HUDEP-2 (cell line): Measurements from ENCODE around the gene CFAP91.
"Not testable (repeated sequence)": the region's sequence is repeated elsewhere in the genome, so short reads cannot be mapped to it uniquely, and the experiment has no call there.

ENCODE experiments used
- DNase-seq, 76 experiments: peaks; one replicate each; lab custom pipeline; 2025; ENCODE audit not compliant: unreplicated experiment in 76 of 76; lab: John Stamatoyannopoulos, UW

CFAP91 gene

GRCh38 chr3:119676771-119677640 is 25.8 kb upstream of the CFAP91 start, which contains the start of gene COX17:
Gene COX17 (minus strand): TSS chr3:119677406. CDS start chr3:119677310, 96 bp downstream.
- DNase-seq, result peak; percentile 24 to 96 (median 88)

GRCh38 chr3:119677641-119677934 is 25.2 kb upstream of the CFAP91 start:
- DNase-seq, result no peak

GRCh38 chr3:119678209-119678608 is 24.6 kb upstream of the CFAP91 start:
- not testable (repeated sequence) for DNase-seq

- DNase-seq, result peak in 9 of 76 experiments; percentile 3 to 41 (median 8)
Measured at GRCh38 chr3:119679874-119680273, 22.9 kb upstream of the CFAP91 start.

GRCh38 chr3:119681279-119681678 is 21.5 kb upstream of the CFAP91 start:
- peak in 11 of 76 experiments; percentile 0 to 23 (median 8) for DNase-seq

- no peak for DNase-seq
Measured at GRCh38 chr3:119683421-119683820, 19.4 kb upstream of the CFAP91 start.

- peak in 2 of 76 experiments; percentile 5 to 7 for DNase-seq
Measured at GRCh38 chr3:119690043-119690656, 12.7 kb upstream of the CFAP91 start.

- peak in 3 of 76 experiments; percentile 1 to 14 (median 6) for DNase-seq
Measured at GRCh38 chr3:119695480-119695879, 7.3 kb upstream of the CFAP91 start.

GRCh38 chr3:119697394-119697793 is 5.4 kb upstream of the CFAP91 start:
- DNase-seq, result no peak

GRCh38 chr3:119700269-119700919 is 2.4 kb upstream of the CFAP91 start:
- no peak for DNase-seq

GRCh38 chr3:119700920-119701734 is 1.7 kb upstream of the CFAP91 start:
- DNase-seq, result no peak

GRCh38 chr3:119703820-119704531 is 1.2 kb downstream of the CFAP91 start:
- no peak for DNase-seq

GRCh38 chr3:119715105-119715504 is 12.3 kb downstream of the CFAP91 start:
- no peak for DNase-seq

- no peak for DNase-seq
Measured at GRCh38 chr3:119716998-119717397, 14.2 kb downstream of the CFAP91 start.

- DNase-seq, result no peak
Measured at GRCh38 chr3:119717520-119717919, 14.7 kb downstream of the CFAP91 start.

GRCh38 chr3:119723022-119723421 is 20.2 kb downstream of the CFAP91 start:
- no peak for DNase-seq

GRCh38 chr3:119726909-119727308 is 24.1 kb downstream of the CFAP91 start:
- no peak for DNase-seq

- DNase-seq, result no peak
Measured at GRCh38 chr3:119729996-119730395, 27.2 kb downstream of the CFAP91 start.

GRCh38 chr3:119731560-119732343 is 28.9 kb downstream of the CFAP91 start:
- no peak for DNase-seq
